Liver (tissue), 4 donors: Measurements from ENCODE around the gene LTBP2. TPM values are rescaled to one million over a fixed set of nuclear protein-coding genes. Genes with fewer than 3 reads are reported as not detected.

Experiments
- polyA plus RNA-seq, 2 donors: library from polyadenylated mRNA; stranded (reverse) in 1 of 2; unstranded in 1 of 2; fragments of 200-250 nt in 1 of 2; fragments of >200 nt in 1 of 2; fragmentation: Nextera tagmentation in 1 of 2; extraction: Ambion mirVana in 1 of 2; gene quantifications; one replicate each; pipeline versions ENCODE4 v1.2.1 to v1.2.3, GENCODE V29; 2013 to 2015
- total RNA-seq, 2 donors: library from RNA; depleted of rRNA; stranded (reverse); fragments of >200 nt; gene quantifications; one replicate each; pipeline ENCODE4 v1.2.3, GENCODE V29; 2014
- donor health status: healthy.
- donor health status: healthy.
- donor health status: healthy.

The LTBP2 gene
- total and polyA plus RNA-seq, 4 donors, result 0.24 to 1.3 (median 0.89) TPM

Other genes starting within 250 kb of the LTBP2 start
- under 1 TPM in 1 of 2 donors, not detected in 1; 0.08 TPM for gene SYNDIG1L, start 186.0 kb downstream of the LTBP2 start, total RNA-seq
- gene SYNDIG1L, start 186.0 kb downstream of the LTBP2 start, polyA plus RNA-seq, result not detected
- gene NPC2, start 118.9 kb downstream of the LTBP2 start, total RNA-seq, result 100 to 1,000 TPM in 1 of 2 donors, 10 to 100 TPM in 1; 69.7 to 118 TPM
- gene NPC2, start 118.9 kb downstream of the LTBP2 start, polyA plus RNA-seq, result 100 to 1,000 TPM in 1 of 2 donors, 10 to 100 TPM in 1; 91.5 to 133 TPM
- 10 to 100 TPM in 1 of 2 donors, 1 to 10 TPM in 1; 7.1 to 19.9 TPM for gene ISCA2, start 118.5 kb downstream of the LTBP2 start, total RNA-seq
- gene ISCA2, start 118.5 kb downstream of the LTBP2 start, polyA plus RNA-seq, result 10 to 100 TPM; 11.6 to 35.3 TPM
- gene AREL1, start 100.8 kb upstream of the LTBP2 start, total RNA-seq, result 10 to 100 TPM; 18.2 to 26.6 TPM
- 1 to 10 TPM; 5.6 to 8.3 TPM for gene AREL1, start 100.8 kb upstream of the LTBP2 start, polyA plus RNA-seq
- gene FCF1, start 100.9 kb upstream of the LTBP2 start, total RNA-seq, result 10 to 100 TPM; 14.6 to 15.3 TPM
- gene FCF1, start 100.9 kb upstream of the LTBP2 start, polyA plus RNA-seq, result 10 to 100 TPM in 1 of 2 donors, 1 to 10 TPM in 1; 3.7 to 12.7 TPM
- 10 to 100 TPM; 18.5 to 27.3 TPM for gene YLPM1, start 151.1 kb upstream of the LTBP2 start, total RNA-seq
- 1 to 10 TPM; 5.9 to 7.9 TPM for gene YLPM1, start 151.1 kb upstream of the LTBP2 start, polyA plus RNA-seq